IPS-NIHi7 (cell line): ENCODE measurements around the gene DNASE1L1.

Experiments used
- DNase-seq: peaks from one replicate; pipeline ENCODE4 v3.0.0; 2012; ENCODE audit warnings: mixed read lengths; ENCODE audit errors: extremely low spot score

DNASE1L1 gene

DNA sequence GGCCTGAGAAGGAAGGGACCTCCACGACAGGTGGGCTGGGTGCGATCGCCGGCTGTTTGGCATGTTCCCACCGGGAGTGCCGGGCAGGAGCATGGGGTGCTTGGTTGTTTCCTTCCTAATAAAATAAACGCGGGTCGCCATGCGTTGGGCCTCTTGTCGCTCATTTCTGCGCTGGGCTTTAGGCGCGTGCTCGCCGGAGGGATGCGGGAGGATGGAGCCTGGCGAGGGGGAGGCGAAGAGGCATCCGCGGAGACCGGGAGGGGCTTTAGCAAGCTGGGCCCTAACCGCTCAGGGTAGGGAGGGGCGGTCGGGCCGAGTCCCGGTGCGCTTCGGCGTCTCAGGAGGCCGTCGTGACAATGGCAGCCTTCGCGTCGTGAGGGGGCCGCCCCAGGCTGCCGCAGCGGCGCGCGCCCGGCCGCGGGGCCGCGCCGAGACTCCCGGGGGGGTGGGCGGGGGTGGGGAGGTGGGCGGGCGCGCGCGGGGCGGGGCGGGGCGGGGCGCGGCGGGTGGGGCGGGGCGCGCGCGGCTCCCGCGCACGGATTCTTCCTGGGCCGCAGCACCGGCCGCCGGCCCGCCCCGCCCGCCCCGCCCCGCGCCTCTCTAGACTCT, 27.4 kb upstream of the DNASE1L1 start:
- peak; percentile 52 for DNase-seq

DNA sequence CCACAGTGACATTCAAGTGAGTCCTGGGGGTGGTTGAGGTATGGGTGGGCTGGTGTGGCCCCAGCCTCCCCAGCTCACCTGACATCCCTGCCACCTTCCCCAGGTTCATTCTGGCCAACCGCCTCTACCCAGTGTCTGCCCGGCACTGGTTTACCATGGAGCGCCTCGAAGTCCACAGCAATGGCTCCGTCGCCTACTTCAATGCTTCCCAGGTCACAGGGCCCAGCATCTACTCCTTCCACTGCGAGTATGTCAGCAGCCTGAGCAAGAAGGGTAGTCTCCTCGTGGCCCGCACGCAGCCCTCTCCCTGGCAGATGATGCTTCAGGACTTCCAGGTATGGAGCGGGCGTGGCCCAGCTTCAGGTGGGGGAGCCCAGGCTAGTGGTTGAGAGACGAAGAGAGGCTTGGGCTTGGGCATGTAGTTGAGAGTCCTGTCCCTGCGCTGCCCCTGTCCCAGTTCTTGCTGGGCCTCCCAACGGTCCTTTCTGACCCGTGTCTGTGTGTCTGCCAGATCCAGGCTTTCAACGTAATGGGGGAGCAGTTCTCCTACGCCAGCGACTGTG, 26.2 kb upstream of the DNASE1L1 start:
- no peak for DNase-seq

DNA sequence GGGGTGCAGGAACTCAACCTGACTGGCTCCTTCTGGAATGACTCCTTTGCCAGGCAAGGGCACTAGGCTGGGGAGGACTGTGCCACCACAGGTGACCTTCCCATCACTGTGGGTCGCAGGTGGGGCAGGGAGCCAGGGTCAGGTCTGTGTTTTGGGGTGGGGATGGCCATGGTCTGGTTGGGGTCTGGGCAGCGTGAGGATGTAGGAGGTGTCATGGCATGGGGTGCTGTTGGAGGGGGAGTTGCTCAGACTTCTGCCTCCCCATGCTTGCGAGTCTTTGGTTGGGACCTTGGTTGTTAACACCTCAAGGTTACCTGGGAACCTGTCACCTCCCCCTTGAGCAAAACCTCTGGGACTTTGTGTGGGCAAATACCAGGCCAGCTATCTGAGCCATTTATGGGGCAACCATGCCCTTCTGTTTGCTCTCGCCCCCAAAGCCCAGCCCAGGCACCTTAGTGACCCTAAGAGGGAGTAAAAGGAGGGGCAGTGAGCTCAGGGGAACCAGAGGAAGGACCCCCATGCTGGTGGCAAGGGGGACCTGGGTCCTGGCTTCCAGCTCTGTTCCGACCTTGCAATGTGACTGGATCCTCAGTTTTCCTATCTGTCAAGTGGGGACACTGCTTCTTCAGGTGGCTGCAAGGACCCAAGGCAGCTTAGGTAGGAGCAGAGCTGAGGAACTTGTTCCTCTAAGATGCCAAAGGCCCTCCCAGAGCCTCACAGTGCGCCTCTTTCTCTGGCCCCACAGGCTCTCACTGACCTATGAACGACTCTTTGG, 25.5 kb upstream of the DNASE1L1 start:
- DNase-seq, result no peak

DNA sequence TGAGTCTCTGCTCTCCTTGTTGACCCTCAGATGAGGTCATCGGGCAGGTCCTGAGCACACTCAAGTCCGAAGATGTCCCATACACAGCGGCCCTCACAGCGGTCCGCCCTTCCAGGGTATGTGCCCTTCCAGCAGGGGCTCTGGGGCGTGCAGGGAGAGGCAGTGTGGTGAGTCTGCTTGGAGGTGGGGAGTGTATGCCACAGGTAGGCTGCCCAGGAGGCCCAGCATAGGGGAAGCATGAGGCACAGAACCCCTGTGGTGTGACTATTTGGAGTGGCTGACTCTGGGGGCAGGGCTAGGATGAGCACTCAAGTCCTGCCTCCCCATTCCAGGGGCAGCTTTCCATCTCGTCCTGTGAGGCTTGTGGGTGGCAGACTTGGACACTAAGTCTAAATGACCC, 24.6 kb upstream of the DNASE1L1 start:
- no peak for DNase-seq

DNA sequence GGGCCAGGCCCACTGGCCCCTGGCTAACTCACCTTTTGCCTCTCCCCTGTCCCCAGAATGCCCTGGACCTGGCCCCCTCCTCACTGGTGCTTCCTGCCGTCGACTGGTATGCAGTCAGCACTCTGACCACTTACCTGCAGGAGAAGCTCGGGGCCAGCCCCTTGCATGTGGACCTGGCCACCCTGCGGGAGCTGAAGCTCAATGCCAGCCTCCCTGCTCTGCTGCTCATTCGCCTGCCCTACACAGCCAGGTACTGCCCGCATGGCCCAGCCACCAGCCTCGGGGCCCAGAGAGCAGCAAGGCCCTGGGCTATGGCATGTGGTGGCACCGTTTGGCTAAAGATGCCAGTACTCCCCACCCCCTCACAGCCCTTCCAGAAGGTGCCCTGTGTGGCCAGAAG, 23.2 kb upstream of the DNASE1L1 start:
- no peak for DNase-seq

DNA sequence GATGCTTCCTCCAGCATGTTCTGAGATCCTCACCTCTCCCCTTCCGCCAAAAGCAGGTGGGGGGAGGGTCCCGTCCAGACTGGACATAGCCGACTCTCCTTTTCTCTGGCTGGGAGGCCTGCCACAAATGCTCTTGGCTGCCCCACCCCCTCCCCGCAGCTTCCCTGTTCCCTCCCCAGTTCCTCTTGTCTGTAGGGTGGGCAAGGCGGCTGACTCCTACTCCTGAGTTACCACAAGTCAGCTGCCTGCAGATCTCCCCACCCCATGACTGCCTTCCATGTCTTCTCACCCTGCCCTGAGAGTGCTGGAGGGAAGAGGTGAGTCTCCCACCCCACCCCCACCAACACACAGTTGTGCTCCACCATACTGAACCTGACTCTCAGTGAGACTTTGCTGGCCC, 22.3 kb upstream of the DNASE1L1 start:
- no peak for DNase-seq

DNA sequence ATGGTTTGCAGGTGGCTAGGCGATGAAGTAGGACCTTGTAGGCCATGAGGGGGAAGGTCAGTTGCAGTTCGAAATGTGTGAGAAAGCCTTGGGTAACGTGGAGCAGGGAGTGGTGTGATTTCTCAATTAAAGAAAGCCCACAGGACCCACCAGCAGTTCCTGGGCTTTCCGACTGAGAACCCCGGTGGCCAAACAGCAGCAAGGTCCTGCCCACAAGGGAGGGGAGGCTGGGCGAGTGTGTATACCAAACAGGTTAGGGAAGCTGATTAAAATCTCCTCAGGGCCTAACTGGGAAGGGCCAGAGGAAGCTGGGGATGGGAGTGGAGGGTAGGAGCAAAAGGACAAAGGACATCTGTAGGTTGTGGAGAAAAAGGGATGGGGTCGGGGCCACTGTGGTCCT, 21.9 kb upstream of the DNASE1L1 start:
- DNase-seq, result no peak

DNA sequence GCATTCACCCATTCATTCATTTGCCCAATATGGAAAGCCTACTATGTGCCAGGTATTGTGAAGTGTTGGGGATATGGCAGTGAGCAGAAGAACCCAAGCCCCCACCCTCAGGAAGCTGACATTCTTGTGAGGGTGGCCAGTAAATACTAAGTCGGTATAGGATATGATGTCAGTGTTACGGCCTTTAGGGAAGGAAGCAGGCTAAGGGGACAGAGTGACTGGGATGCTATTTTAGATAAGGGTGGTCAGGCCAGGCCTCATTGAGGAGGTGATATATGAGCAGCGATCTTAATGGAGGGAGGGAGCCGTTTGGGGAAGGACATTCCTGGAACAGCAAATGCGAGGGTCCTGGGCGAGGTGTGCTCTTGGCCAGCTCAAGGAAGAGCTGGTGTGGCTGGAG, 21.4 kb upstream of the DNASE1L1 start:
- no peak for DNase-seq

DNA sequence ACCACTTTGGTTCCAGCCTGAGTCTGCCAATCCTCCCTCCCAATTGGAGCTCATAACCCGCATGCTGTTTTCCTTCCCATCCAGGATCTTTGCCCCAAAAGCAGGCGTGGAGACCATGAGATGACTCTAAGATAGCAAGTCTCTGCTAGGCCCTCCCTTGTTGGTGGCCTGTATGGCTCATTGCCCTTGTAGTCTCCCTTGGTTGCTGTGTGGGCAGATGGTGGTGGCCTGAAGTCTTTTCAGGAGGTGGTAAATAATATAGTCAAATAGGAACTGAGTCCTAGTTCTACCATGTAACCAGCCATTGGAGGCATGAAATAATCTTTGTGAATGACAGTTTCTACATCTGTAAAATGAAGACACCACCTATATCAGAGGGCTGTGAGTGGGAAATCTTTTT, 20.7 kb upstream of the DNASE1L1 start:
- DNase-seq, result no peak

DNA sequence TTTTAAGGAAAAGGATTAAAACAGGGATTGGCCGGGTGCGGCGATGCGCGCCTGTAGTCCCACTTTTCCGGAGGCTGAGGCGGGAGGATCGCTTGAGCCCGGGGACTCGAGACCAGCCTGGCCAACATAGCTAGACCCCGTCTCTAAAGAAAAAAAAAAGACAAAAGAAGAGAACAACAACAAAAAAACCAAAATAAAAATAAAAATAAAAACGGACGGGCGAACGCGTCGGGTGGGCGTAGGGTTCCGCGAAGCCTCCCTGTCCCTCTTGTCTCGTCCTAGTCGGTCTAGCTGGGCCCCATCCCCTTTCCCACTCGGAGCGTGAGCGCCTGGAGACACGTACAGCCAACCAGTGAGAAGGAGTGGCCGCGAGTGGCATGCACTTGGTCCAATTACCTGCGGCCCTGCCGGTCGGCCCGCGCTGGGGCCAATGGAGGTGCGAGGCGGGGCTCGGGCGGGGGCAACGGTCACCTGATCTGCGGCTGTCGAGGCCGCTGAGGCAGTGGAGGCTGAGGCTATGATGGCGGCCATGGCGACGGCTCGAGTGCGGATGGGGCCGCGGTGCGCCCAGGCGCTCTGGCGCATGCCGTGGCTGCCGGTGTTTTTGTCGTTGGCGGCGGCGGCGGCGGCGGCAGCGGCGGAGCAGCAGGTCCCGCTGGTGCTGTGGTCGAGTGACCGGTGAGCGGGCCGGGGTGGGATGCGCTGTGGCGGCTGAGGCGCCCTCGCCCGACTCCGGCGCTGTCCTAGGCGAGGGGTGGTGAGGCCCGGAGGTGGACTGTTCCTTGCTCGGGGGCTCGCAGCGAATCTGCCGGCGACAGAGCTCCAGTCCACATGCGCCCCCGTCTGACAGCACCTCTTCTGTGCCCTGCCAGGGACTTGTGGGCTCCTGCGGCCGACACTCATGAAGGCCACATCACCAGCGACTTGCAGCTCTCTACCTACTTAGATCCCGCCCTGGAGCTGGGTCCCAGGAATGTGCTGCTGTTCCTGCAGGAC, 19.4 kb upstream of the DNASE1L1 start, which contains the start of gene ATP6AP1:
TSS of gene ATP6AP1 (plus strand) at position 502 of the 996 bp plus-strand sequence. CDS start at position 518, 16 bp downstream.
- peak; percentile 83 for DNase-seq

DNA sequence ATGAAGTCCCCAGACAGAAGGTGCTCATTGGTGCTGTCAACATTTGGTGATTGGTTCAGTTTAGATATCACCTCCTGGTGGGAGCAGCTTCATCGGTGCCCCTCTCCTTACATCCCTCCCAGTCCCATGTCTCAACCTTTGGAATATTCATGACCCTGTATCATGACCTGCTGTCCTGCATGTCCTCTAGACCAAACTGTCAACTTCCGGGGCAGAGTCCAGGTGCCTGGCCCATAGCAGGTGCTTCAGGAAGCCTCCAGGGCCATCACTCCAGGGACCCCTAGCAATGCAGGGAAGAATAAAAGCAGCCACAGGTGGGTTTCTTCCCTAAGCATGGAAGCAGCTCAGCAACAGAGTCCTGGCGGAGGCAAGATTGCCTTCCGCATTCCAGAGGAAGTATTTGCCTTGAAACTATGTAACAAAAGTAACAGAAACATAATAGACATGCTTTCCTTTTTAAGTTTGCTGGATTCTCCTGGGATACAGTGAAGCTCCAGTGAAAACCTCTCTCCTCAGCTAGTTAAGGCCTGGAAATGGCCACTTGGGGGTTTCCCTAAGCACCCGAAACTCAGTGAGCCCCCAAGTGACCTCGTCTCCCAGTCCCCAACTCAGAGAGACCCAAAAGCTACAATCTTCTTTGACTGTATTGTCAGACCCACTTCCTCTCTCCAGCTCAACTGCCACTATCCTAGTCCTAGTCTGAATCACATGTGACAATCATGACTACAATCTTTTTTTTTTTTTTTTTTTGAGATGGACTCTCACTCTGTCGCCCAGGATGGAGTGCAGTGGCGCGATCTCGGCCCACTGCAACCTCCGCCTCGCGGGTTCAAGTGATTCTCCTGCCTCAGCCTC, 18.1 kb upstream of the DNASE1L1 start:
- DNase-seq, result no peak

DNA sequence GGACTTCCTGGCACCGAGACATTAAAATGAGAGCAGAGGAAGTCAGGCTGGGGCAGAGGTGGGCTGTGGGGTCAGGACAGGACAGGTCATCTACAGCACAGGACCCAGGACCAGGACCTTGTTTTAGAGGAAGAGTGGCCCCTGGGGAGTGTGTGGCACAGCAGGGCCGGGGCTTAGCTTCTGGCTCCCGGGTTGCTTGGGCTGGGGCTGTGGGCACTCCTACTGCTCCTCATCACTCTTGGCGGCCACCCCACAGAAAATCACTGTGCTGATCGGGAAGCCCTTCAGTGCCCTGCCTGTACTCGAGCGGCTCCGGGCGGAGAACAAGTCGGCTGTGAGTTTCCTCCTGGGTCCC, 11.3 kb upstream of the DNASE1L1 start:
- no peak for DNase-seq

DNA sequence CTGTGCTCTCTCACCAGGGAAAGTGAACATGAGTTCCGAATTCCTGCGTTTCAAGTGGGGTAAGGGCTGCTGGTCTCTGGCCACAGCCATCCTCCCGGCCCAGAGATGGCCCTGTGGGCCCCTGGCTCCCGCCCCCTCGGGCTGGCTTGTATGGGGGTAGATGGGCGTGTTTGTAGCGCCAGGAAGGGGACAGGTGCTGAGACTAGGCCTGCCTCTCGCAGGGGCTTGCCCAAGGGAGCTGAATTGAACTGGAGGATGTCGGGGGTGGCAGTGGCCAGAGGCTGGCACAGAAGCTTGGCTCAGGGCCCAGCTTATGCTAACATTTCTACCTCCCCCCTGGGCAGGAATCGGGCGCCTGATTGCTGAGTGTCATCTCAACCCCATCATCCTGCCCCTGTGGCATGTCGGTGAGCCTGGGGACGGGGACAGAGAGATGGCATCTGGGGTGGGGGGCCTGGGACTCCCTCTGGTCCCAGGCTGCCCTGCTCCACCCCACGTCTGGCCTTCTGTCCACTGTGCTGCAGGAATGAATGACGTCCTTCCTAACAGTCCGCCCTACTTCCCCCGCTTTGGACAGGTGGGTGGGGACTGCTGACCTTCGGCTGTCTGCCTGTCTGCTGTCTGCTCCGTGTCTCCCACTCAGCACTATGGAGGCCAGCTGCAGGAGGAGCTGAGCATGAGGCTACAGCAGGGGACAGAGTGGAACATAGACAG, 10.8 kb upstream of the DNASE1L1 start:
- no peak for DNase-seq

DNA sequence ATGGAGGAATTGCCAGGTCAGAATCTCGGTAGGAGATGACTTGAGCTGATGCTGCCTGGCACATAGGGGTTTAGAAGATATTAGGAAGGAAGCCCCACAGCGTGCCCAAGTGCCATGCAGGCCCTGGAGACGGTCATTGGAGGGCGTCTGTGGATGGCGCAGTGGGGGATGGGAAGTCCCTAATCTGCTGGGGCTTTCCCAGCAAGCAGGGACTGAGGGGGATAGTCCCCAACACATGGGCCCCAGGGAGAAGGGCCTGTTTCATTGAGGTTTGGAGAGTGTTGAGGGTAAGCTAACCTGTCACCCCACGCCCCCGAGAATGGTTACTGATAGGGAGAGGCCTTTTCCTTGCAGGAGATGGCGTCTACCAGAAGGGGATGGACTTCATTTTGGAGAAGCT, 10.1 kb upstream of the DNASE1L1 start:
- no peak for DNase-seq

DNA sequence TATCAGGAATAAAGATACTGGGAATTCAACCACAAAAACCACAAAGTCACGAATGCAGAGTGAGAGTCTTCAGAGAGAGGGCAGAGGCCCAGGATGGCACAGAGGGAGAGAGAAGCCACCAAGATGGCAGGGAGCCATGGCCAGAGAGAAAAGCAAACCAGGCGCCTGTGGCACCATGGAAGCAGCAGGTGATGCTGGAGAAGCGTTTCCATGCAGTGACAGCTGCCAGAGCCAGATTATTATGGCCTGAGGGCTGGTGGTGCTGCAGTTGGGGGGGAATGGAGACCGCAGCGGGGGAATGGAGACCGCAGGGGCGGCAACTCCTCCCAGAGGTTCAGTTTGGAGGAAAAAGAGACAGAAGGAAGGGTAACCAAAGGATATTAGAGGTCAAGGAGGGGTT, 8.1 kb upstream of the DNASE1L1 start:
- no peak for DNase-seq

DNA sequence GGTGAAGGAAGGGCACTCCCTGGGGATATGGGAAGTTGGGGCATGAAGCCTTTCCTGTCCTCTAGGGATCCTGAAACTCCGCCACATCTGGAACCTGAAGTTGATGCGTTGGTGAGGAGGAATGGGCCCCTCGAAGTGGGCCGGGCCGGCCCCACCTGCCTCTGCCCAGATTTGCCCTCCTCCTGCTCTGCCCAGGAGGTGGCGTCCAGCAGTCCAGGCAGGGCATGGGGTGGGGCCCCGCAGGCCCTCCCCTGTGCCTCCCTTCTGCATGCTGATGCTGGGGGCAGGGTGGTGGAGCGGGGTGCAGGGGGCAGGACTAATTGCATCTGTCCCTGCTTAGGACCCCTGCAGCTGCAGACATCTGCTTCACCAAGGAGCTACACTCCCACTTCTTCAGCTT, 4.1 kb upstream of the DNASE1L1 start:
- DNase-seq, result no peak

DNA sequence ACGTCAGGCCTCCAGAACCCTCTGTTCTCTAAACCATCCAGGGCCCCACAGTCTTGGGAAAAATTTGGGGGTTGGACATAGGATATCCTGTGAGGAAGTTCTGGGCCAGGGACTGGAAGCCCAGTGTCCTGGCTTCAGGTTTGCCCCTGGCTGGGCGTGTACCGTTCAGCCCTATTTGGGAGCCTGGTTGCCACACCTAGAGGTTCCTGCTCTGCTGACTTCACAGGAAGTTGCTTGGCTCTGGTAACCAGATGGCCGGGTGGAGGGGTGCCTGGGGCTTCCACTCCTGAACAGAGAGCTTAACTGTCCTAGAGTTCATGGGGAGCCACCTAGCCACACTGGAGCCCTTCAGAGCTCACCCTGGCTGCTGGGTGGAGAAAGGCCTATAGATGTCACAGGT, 3.4 kb upstream of the DNASE1L1 start:
- DNase-seq, result no peak

DNA sequence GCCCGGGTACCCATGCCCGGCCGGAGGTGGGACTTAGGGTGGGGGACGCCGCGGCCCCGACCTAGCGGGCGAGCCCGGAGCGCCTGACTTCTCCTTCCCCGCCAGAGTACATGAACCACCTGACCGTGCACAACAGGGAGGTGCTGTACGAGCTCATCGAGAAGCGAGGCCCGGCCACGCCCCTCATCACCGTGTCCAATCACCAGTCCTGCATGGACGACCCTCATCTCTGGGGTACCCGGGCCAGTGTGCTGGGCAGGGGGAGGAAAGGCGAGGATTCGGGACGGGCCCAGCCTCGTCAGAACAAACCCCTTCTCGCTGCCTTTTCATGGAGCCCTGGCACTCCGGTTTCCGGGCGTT, 2.9 kb upstream of the DNASE1L1 start:
- peak; percentile 59 for DNase-seq

DNA sequence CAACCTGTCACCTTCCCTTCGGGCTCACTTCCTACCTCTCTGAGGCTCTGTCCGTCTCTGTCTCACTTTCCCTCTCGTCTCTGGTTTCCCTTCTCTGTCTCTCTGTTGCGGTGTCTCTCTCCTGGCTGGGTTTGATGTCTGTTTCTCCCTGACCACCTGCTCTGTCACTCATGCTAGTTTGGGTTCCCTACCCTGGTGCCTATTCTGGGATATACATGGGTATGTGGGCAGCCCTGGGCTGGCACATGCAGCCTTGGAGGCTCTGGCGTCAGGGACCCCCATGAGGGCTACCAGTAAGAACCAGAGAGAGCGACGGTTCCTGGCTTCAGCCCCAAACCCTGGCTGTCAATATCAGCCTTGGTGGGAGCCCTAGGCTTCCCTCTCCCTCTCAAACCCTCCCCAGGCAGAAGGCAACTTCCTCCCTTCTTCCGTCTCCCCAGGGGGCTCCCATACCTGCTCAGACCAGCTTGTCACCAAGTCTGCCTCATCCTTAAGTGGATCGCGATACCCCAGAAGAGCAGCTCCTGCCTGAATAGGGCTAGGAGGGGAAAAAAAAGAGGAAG, 314 bp downstream of the DNASE1L1 start:
- DNase-seq, result no peak

DNA sequence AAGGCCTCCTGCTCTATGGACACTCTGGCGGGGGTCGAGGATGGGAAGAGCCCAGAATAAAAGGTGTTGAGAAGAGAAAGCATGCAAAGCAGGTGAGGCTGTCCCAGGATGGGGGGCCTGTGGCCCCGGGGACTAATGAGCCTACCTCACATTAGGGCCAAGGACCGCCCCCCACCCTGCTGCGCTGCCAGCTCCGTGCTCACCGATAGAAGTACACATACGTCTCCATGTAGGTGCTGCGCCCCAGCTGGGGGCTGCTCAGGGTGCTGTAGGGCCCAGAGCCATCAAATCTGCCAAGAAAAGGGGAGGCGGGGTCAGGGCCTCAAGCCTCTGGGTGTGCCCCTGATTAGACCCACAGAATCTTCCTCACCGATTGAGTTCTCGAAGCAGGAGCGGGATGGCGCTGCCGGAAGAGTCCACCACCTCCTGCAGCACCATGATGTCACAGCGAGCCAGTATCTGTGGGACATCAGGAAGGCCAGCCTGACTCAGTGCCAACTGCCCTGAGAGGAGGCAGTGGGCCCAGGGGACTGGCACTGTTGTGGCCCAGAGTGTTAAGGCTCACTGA, 4.3 kb downstream of the DNASE1L1 start:
- DNase-seq, result no peak
